C4-2B (cell line): ENCODE data around the gene DIS3L2.

Experiments
- H3K27ac ChIP-seq: fragments of 450-650 bp; 2 replicates; pipeline ENCODE4 v1.5.1; 2017
- ZFX ChIP-seq: fragments of 450-650 bp; IDR thresholded peaks from 2 replicates; pipeline ENCODE4 v1.6.1; 2017
- TF ChIP-seq, protein P1 (sequence below): fragments of 450-650 bp; conservative IDR thresholded peaks from 2 replicates; pipeline ENCODE4 v1.5.1; 2017; ENCODE audit warnings: mild to moderate bottlenecking

The DIS3L2 gene

DNA sequence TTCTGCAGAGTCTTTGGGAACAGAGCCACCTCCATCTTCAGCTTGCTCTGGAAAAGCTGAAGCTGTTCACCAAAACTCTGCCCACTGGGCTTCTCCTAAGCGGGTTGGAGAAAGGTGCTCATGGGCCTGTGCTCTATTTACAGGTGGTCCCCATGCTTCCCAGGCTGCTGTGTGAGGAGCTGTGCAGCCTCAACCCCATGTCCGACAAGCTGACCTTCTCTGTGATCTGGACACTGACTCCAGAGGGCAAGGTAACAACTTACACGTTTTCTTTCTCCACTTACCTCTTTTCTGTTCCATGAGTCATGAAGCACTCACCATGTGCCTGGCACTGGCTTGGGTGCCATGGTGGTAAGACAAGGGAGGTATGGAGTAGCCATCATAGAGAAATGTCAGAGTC lies 287.6 kb downstream of the DIS3L2 start:
- H3K27ac ChIP-seq: no peak overlapping the region
- TF ChIP-seq, protein P1, sequence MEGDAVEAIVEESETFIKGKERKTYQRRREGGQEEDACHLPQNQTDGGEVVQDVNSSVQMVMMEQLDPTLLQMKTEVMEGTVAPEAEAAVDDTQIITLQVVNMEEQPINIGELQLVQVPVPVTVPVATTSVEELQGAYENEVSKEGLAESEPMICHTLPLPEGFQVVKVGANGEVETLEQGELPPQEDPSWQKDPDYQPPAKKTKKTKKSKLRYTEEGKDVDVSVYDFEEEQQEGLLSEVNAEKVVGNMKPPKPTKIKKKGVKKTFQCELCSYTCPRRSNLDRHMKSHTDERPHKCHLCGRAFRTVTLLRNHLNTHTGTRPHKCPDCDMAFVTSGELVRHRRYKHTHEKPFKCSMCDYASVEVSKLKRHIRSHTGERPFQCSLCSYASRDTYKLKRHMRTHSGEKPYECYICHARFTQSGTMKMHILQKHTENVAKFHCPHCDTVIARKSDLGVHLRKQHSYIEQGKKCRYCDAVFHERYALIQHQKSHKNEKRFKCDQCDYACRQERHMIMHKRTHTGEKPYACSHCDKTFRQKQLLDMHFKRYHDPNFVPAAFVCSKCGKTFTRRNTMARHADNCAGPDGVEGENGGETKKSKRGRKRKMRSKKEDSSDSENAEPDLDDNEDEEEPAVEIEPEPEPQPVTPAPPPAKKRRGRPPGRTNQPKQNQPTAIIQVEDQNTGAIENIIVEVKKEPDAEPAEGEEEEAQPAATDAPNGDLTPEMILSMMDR: no peak

DNA sequence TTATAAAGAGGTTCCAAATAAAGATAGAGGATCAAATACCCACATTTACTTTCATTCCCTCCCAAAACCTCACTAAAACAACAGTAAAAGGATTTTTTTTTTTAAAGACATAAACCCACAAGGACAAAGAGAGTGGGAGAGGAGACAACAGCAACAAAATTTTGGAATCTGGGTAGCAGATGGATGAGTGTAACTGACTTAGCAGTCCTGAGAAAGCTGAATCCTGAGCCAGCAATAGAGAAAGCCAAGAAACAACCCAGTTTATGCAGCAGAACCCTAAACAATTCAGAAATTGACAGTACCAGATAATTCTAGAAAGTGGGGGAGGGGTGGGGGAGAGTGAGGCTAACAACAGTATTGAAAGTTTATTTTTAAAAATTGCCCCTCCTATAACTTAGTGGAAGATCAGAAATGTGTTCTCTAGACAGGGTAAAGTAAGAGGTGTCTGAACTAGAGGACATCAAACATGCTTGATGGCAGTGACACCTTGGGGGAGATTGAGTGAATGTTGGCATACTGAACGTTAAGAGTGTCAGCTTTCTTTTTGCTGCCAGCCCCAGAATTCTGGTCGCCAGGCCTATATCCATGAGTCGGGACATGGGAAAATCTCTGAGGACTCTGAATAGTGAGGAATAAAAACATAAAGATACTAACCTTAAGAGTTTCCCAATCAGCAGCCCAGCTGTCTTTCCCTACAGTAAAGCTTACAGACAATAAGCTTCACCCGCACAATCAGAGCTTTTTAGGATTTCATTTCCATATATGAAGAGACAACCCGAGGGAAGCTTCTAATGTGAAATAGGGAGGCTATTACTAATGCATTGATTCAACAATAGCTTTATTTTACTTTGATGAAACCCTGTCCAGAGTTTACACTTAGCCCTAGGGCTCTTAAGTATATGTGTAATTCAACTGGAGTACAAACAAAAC lies 289.0 kb downstream of the DIS3L2 start:
- TF ChIP-seq, protein P1: no peak
- no peak for TF ChIP-seq ZFX
- H3K27ac ChIP-seq: no peak overlapping the region

DNA sequence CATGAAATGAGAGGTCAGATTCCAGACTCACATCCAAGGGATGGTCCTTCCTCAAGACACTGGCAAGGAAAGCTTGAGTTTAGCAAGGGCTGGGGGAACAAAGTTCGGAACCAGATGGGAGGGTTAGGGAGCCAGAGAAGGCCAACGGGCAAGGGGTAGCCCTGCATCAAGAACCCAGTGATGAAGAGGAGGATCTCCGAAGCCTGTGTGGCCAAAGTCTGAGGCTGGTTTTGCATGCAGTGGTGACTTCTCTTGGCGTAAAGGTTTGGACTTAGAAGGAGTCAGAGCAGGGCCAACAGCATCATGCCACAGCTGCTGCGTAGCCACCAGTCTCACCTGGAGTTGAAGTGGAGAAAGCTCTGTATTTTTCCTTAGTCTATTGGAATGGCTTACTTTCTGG lies 293.5 kb downstream of the DIS3L2 start:
- no peak overlapping the region for H3K27ac ChIP-seq
- TF ChIP-seq, protein P1: no peak

DNA sequence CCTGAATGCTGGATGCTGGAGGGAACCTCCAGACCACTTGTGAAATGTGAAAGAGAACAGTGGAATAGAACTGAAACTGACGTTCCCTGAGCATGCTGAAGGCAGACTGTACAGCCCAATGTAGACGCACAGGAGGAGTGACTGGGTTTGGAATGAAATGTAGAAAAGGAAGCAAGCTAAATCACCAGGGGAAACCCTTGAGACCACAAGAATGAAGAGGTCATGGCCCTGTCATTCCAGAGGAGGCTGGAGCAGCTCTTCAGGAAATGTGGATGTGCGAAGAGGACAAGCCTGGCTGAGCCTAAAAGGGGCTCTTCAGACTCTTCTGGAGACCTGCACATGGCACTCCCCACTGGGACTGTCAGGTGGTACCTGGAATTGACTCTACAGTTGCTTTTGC lies 298.6 kb downstream of the DIS3L2 start:
- H3K27ac ChIP-seq: no peak overlapping the region

DNA sequence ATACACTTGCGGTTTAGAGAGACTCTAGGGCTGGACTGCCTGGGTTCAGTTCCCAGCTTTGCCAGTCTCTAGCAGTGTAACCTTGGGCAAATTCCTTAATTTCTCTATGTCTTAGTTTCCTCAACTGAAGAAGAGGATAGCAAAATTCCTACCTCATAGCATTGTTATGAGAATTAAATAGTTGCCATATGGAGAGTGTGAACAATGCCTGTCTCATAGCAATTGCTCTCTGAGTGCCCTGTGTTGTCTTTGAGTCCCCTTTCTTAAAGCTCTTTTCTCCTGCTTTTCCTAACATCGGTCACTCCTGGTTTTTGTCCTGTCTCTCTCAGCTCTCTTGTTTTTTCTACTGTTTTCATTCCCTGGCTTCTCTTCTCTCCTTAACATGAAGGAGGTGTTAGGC lies 300.3 kb downstream of the DIS3L2 start:
- H3K27ac ChIP-seq: no peak overlapping the region
- TF ChIP-seq ZFX: no peak
- TF ChIP-seq, protein P1: no peak

More for the DNA sequence above, 298.6 kb downstream of the DIS3L2 start:
- TF ChIP-seq, protein P1: no peak
- TF ChIP-seq ZFX: no peak

DNA sequence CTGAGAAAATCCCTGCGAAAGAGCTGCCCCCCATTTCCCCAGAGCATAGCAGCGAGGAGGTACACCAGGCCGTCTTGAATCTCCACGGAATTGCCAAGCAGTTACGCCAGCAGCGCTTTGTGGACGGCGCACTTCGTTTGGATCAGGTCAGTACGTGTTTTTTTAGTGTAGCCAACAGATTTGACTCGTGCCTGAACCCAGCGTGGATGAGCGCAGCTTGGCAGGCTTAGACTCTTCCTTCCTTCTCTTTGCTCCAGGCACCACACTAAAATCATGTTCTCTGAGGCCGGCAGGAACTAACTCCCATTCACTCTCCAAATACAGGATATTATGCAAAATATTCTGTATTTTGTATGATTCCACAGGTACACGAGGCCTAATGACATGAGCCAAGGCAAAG lies 301.8 kb downstream of the DIS3L2 start:
- no peak for TF ChIP-seq ZFX
- TF ChIP-seq, protein P1: no peak
- H3K27ac ChIP-seq: no peak overlapping the region

DNA sequence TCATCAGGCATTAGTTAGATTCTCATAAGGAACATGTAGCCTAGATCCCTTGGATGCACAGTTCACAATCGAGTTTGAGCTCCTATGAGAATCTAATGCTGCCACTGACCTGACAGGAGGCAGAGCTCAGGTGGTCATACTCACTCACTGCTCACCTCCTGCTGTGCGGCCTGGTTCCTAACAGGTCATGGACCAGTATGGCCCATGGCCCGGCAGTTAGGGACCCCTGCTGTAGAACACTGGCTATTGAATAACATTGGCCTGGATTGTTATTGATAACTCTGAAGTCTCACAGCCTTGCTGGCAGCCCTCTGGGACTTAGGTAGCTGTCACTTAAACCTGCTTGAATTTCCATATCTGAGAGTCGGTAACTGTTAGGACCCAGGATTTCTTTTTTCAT lies 302.6 kb downstream of the DIS3L2 start:
- no peak for TF ChIP-seq ZFX
- TF ChIP-seq, protein P1: no peak
- H3K27ac ChIP-seq: no peak overlapping the region
